ENCODE results near the gene TMEM14C.

DNA sequence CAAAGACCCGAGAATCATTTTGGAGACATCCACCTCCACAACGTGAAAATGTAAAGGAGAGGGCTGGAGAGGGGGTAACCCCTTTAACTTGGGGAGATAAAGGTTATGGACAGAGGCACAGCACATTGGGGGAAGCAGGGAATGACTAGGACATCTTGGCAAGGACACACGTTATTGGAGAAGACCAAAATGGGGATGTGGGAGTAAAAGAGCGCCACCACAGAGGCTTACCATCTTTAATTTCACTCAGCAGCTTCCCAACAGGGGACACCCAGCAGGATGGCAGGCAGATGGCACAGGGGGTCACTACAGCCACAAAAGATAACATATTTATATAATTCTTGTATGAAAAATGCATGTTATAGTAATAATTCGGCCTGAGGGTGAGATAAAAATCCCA is 38.3 kb upstream of the TMEM14C start:
- TF ChIP-seq, protein P1, sequence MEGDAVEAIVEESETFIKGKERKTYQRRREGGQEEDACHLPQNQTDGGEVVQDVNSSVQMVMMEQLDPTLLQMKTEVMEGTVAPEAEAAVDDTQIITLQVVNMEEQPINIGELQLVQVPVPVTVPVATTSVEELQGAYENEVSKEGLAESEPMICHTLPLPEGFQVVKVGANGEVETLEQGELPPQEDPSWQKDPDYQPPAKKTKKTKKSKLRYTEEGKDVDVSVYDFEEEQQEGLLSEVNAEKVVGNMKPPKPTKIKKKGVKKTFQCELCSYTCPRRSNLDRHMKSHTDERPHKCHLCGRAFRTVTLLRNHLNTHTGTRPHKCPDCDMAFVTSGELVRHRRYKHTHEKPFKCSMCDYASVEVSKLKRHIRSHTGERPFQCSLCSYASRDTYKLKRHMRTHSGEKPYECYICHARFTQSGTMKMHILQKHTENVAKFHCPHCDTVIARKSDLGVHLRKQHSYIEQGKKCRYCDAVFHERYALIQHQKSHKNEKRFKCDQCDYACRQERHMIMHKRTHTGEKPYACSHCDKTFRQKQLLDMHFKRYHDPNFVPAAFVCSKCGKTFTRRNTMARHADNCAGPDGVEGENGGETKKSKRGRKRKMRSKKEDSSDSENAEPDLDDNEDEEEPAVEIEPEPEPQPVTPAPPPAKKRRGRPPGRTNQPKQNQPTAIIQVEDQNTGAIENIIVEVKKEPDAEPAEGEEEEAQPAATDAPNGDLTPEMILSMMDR (IDR thresholded peaks at IDR 0.05) = no peak
- no peak for TF ChIP-seq POLR2A (IDR thresholded peaks at IDR 0.05)

Data from heart left ventricle (tissue), 13 donors.